H1 (cell line): ENCODE measurements around the gene MPRIP. TPM values are rescaled to one million over a fixed set of nuclear protein-coding genes. Genes with fewer than 3 reads are reported as not detected.

ENCODE experiments used
- BACH1 ChIP-seq: IDR thresholded peaks from 2 replicates; pipeline ENCODE4 v1.6.1; 2012; ENCODE audit warnings: low read length, improper control_type of control experiment
- CHD7 ChIP-seq: fragments of 300-600 bp; sonication (generic); IDR thresholded peaks from 2 replicates; pipeline ENCODE4 v1.7.1; 2012; ENCODE audit warnings: low read length, moderate library complexity, mild to moderate bottlenecking, inconsistent platforms; ENCODE audit not compliant: insufficient replicate concordance
- EGR1 ChIP-seq: IDR thresholded peaks from 2 replicates; pipeline ENCODE4 v1.6.1; 2011; ENCODE audit warnings: low read depth, low read length, borderline replicate concordance
- FOSL1 ChIP-seq: IDR thresholded peaks from 2 replicates; pipeline ENCODE4 v1.6.1; 2011; ENCODE audit warnings: mild to moderate bottlenecking, low read depth, low read length, moderate library complexity; ENCODE audit not compliant: insufficient read depth
- HDAC6 ChIP-seq: IDR thresholded peaks from one replicate; pipeline ENCODE4 v1.7.1; 2012; ENCODE audit warnings: low read depth, mild to moderate bottlenecking, inconsistent platforms, low read length, moderate library complexity
- RAD21 ChIP-seq, 2 experiments: IDR thresholded peaks in 1 of 2; conservative IDR thresholded peaks in 1 of 2; 2 replicates each; pipeline ENCODE4 v1.6.1; 2011; ENCODE audit warnings: low read depth in 2 of 2, low read length in 2 of 2, improper control_type of control experiment in 1 of 2, inconsistent platforms in 1 of 2, mild to moderate bottlenecking in 1 of 2, moderate library complexity in 1 of 2
- SRF ChIP-seq: IDR thresholded peaks from 2 replicates; pipeline ENCODE4 v1.6.1; 2011; ENCODE audit warnings: mild to moderate bottlenecking, low read depth, low read length, moderate library complexity
- TBP ChIP-seq: IDR thresholded peaks from 2 replicates; pipeline ENCODE4 v1.6.1; 2011; ENCODE audit warnings: low read depth, low read length, improper control_type of control experiment
- TCF12 ChIP-seq: IDR thresholded peaks from 2 replicates; pipeline ENCODE4 v1.6.1; 2011; ENCODE audit warnings: low read depth, mild to moderate bottlenecking, low read length
- polyA plus RNA-seq, 7 experiments: library from polyadenylated mRNA; depleted of rRNA in 3 of 7; stranded (reverse) in 5 of 7; unstranded in 2 of 7; fragments of >200 nt in 5 of 7; fragments of 200-250 nt in 2 of 7; gene quantifications; 1 replicate in 5 of 7; 2 replicates in 1 of 7; 4 replicates in 1 of 7; pipeline versions ENCODE4 v1.2.1 to v1.2.3, GENCODE V29; 2011 to 2013; ENCODE audit warnings: missing spikeins in 2 of 7, mixed read lengths in 2 of 7
- total RNA-seq: library from RNA; stranded (reverse); fragmentation: NEBNext Ultra II Directional; extraction: Animal tissue kit (Norgen Biotek cat#: 25700); gene quantifications from 2 replicates; pipeline ENCODE4 v1.2.1, GENCODE V29; 2021

The MPRIP gene
- total and polyA plus RNA-seq, 2 of the 8 experiments (the other 6 are each of a cell fraction or from before 2014, with no cell fraction given) = 48.6 to 146 TPM

- TF ChIP-seq CHD7 (no peak), FOSL1 (no peak), TBP (no peak), TCF12 (no peak), EGR1 (no peak), HDAC6 (no peak), RAD21 (IDR thresholded peaks at IDR 0.05 in 1 of 2, conservative IDR thresholded peaks at IDR 0.05 in 1 of 2; ENCODE audit: low read depth in 2 of 2, low read length in 2 of 2) (no peak), BACH1 (no peak), SRF (no peak)
Observed at GRCh38 chr17:17102176-17102575, 59.9 kb downstream of the MPRIP start (continued).
